ENCODE results near the gene PDE8A.

DNA sequence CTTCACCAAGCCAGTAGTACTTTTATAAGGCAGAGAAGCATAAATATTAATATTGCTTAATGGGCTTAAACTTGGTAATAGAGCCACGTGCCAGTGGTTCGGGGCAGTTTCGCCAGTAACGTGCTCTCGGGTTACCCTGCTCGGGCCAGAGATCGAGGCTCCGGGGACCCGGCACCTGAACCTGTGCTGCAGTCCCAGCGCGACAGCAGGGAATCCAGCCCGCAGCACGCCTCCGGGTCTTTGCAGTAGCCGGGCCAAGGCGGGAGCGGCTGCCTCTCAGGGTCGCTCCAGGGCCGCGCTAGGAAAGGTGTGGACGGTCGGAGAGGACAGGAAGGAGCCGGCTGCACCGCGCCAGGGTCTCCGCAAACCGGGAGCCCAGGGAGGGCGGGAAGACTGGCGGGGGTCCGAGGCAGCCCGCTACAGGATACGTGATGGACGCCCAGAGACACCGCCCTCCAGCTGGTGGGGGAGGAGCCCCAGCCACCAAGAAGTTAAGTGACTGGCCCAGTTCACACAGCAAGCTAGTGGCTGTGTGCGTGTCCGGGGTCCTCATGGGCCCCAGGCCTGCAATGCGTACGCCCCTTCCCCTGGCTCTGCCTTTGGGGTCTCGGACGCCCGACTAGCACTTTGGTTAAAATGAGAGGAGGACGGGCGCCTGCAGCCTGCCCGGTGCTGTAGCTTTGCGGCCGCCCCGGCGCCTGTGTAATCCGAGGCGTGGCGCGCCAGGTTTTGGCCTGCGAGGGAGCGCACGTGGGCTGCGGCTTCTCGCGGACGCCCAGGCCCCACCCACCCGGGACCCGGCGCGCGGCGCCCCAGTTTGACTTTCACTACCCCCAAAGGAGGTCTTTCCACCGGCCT, 1.2 kb upstream of the PDE8A start:
- TF ChIP-seq, protein P1, sequence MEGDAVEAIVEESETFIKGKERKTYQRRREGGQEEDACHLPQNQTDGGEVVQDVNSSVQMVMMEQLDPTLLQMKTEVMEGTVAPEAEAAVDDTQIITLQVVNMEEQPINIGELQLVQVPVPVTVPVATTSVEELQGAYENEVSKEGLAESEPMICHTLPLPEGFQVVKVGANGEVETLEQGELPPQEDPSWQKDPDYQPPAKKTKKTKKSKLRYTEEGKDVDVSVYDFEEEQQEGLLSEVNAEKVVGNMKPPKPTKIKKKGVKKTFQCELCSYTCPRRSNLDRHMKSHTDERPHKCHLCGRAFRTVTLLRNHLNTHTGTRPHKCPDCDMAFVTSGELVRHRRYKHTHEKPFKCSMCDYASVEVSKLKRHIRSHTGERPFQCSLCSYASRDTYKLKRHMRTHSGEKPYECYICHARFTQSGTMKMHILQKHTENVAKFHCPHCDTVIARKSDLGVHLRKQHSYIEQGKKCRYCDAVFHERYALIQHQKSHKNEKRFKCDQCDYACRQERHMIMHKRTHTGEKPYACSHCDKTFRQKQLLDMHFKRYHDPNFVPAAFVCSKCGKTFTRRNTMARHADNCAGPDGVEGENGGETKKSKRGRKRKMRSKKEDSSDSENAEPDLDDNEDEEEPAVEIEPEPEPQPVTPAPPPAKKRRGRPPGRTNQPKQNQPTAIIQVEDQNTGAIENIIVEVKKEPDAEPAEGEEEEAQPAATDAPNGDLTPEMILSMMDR (IDR thresholded peaks at IDR 0.05; ENCODE audit: poor library complexity) = no peak
- TF ChIP-seq EZH2phosphoT487 (IDR thresholded peaks at IDR 0.05; ENCODE audit: low read depth, severe bottlenecking, unreplicated experiment) = no peak
